ENCODE results near the gene FOXN1. TPM values are rescaled to one million over a fixed set of nuclear protein-coding genes. Genes with fewer than 3 reads are reported as not detected.

FOXN1 gene
- total and polyA plus RNA-seq, 2 donors (not counting 1 experiment from before 2014, with no cell fraction given), result not detected

- Histone ChIP-seq H3K9me3 (ENCODE audit: control insufficient read depth, insufficient read depth, low read depth, low read length) (no peaks in the 10 kb centered on the region), H4K20me1 (ENCODE audit: control insufficient read depth, extremely low read depth, insufficient read depth, low read length) (no peaks in the 10 kb centered on the region), H3K27me3 (ENCODE audit: control insufficient read depth, insufficient read depth, low read length) (peaks cover 14% of the 10 kb centered on the region), H3K79me2 (ENCODE audit: control insufficient read depth, insufficient read depth, low read length) (no peaks in the 10 kb centered on the region), H2AFZ (ENCODE audit: low read length) (no peak overlapping the region), H3K4me2 (ENCODE audit: extremely low read depth, insufficient read depth, low read length) (no peak overlapping the region), H3K9ac (ENCODE audit: insufficient read depth, low read length) (no peak overlapping the region), H3K4me3 (replicated peaks in 1 of 4; ENCODE audit: control extremely low read depth in 1 of 4, insufficient read depth in 1 of 4, low read depth in 3 of 4, low read length in 4 of 4) (no peak overlapping the region), H3K27ac (ENCODE audit: insufficient read depth, low read length) (no peak overlapping the region), H3K4me1 (ENCODE audit: control insufficient read depth, extremely low read depth, insufficient read depth, low read length) (no peaks in the 10 kb centered on the region), H3K36me3 (ENCODE audit: control insufficient read depth, insufficient read depth, low read length) (no peaks in the 10 kb centered on the region)
- no peak for DNase-seq (ENCODE audit: low read depth in 2 of 2)
- TF ChIP-seq EZH2 (IDR thresholded peaks at IDR 0.05; ENCODE audit: low read length, missing control alignments), result no peak
- TF ChIP-seq, protein P1, sequence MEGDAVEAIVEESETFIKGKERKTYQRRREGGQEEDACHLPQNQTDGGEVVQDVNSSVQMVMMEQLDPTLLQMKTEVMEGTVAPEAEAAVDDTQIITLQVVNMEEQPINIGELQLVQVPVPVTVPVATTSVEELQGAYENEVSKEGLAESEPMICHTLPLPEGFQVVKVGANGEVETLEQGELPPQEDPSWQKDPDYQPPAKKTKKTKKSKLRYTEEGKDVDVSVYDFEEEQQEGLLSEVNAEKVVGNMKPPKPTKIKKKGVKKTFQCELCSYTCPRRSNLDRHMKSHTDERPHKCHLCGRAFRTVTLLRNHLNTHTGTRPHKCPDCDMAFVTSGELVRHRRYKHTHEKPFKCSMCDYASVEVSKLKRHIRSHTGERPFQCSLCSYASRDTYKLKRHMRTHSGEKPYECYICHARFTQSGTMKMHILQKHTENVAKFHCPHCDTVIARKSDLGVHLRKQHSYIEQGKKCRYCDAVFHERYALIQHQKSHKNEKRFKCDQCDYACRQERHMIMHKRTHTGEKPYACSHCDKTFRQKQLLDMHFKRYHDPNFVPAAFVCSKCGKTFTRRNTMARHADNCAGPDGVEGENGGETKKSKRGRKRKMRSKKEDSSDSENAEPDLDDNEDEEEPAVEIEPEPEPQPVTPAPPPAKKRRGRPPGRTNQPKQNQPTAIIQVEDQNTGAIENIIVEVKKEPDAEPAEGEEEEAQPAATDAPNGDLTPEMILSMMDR (conservative IDR thresholded peaks at IDR 0.05 in 1 of 2, IDR thresholded peaks at IDR 0.05 in 1 of 2; ENCODE audit: low read depth in 1 of 2, low read length in 2 of 2), result no peak
Measured at GRCh38 chr17:28485049-28485448, 21.1 kb upstream of the FOXN1 start.

DNA sequence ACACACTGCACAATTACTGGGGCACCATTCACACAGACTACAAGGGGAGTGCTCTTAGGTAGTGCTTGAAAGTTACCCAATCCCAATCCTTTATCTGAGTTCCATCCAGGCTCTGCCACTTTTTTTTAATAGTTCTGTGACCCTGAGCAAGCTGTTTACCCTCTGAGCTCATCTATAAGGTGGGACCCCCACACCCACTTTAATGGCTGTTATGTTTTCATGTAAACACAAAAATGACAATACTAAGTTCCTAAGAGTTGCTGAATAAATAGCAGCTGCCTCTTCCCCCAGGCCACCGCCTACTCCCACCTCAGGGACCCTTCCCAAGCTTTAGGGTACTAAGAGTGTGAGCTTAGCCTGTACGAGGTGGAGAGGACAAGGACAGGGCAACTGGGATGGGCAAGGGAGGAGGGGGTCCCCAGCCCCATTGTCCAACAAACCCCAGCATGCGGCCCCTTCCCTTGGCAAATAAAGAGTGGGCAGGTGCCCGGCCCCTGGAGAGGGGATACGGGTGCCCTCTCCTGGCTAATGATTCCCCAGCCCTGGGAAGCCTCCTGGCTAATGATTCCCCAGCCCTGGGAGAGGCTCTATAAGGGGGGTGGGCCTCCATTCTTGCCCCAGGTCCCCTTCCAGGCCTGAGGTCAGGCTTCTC lies 18.1 kb upstream of the FOXN1 start:
- H3K27ac ChIP-seq (ENCODE audit: insufficient read depth, low read length), result no peak overlapping the region
- H3K9me3 ChIP-seq (ENCODE audit: control insufficient read depth, insufficient read depth, low read depth, low read length), result no peaks in the 10 kb centered on the region
- peaks cover 11% of the 10 kb centered on the region for H3K27me3 ChIP-seq (ENCODE audit: control insufficient read depth, insufficient read depth, low read length)
- no peak for TF ChIP-seq EZH2 (IDR thresholded peaks at IDR 0.05; ENCODE audit: low read length, missing control alignments)
- TF ChIP-seq, protein P1 (conservative IDR thresholded peaks at IDR 0.05 in 1 of 2, IDR thresholded peaks at IDR 0.05 in 1 of 2; ENCODE audit: low read depth in 1 of 2, low read length in 2 of 2), result no peak
- no peak for DNase-seq (ENCODE audit: low read depth in 2 of 2)
- H3K9ac ChIP-seq (ENCODE audit: insufficient read depth, low read length), result no peak overlapping the region
- H4K20me1 ChIP-seq (ENCODE audit: control insufficient read depth, extremely low read depth, insufficient read depth, low read length), result no peaks in the 10 kb centered on the region
- no peaks in the 10 kb centered on the region for H3K36me3 ChIP-seq (ENCODE audit: control insufficient read depth, insufficient read depth, low read length)
- no peaks in the 10 kb centered on the region for H3K4me1 ChIP-seq (ENCODE audit: control insufficient read depth, extremely low read depth, insufficient read depth, low read length)
- no peaks in the 10 kb centered on the region for H3K79me2 ChIP-seq (ENCODE audit: control insufficient read depth, insufficient read depth, low read length)
- H3K4me3 ChIP-seq (replicated peaks in 1 of 4; ENCODE audit: control extremely low read depth in 1 of 4, insufficient read depth in 1 of 4, low read depth in 3 of 4, low read length in 4 of 4), result no peak overlapping the region
- no peak overlapping the region for H3K4me2 ChIP-seq (ENCODE audit: extremely low read depth, insufficient read depth, low read length)
- no peak overlapping the region for H2AFZ ChIP-seq (ENCODE audit: low read length)

- Histone ChIP-seq H3K27ac (ENCODE audit: insufficient read depth, low read length) (no peak overlapping the region), H3K27me3 (ENCODE audit: control insufficient read depth, insufficient read depth, low read length) (peaks cover 9% of the 10 kb centered on the region), H4K20me1 (ENCODE audit: control insufficient read depth, extremely low read depth, insufficient read depth, low read length) (no peaks in the 10 kb centered on the region), H3K4me1 (ENCODE audit: control insufficient read depth, extremely low read depth, insufficient read depth, low read length) (no peaks in the 10 kb centered on the region), H2AFZ (ENCODE audit: low read length) (no peak overlapping the region), H3K9ac (ENCODE audit: insufficient read depth, low read length) (no peak overlapping the region), H3K79me2 (ENCODE audit: control insufficient read depth, insufficient read depth, low read length) (no peaks in the 10 kb centered on the region), H3K36me3 (ENCODE audit: control insufficient read depth, insufficient read depth, low read length) (no peaks in the 10 kb centered on the region), H3K4me2 (ENCODE audit: extremely low read depth, insufficient read depth, low read length) (no peak overlapping the region), H3K9me3 (ENCODE audit: control insufficient read depth, insufficient read depth, low read depth, low read length) (no peaks in the 10 kb centered on the region), H3K4me3 (replicated peaks in 1 of 4; ENCODE audit: control extremely low read depth in 1 of 4, insufficient read depth in 1 of 4, low read depth in 3 of 4, low read length in 4 of 4) (no peak overlapping the region)
- DNase-seq (ENCODE audit: low read depth in 2 of 2), result no peak
- TF ChIP-seq, protein P1 (conservative IDR thresholded peaks at IDR 0.05 in 1 of 2, IDR thresholded peaks at IDR 0.05 in 1 of 2; ENCODE audit: low read depth in 1 of 2, low read length in 2 of 2), result no peak
- no peak for TF ChIP-seq EZH2 (IDR thresholded peaks at IDR 0.05; ENCODE audit: low read length, missing control alignments)
Measured at GRCh38 chr17:28488533-28489276, 17.4 kb upstream of the FOXN1 start.

Data from fibroblast of lung (primary cell).